Sigmoid colon (tissue), 7 donors: ENCODE data around the gene AXDND1. TPM values are rescaled to one million over a fixed set of nuclear protein-coding genes. Genes with fewer than 3 reads are reported as not detected.

Source experiments
- DNase-seq: peaks from one replicate; pipeline ENCODE4 v3.0.0-alpha.2; 2019
- H3K27ac ChIP-seq, 4 donors: fragments of 200-600 bp; sonication (generic); one replicate each; pipeline ENCODE4 v1.5.1; 2016 to 2019; ENCODE audit warnings: mild to moderate bottlenecking in 1 of 4
- H3K27me3 ChIP-seq, 3 donors: fragments of 200-600 bp; sonication (generic); one replicate each; pipeline ENCODE4 v1.5.1; 2019; ENCODE audit warnings: mild to moderate bottlenecking in 1 of 3
- H3K36me3 ChIP-seq, 4 donors: fragments of 200-600 bp; sonication (generic); one replicate each; pipeline ENCODE4 v1.5.1; 2016 to 2019
- H3K4me1 ChIP-seq, 4 donors: fragments of 200-600 bp; sonication (generic); one replicate each; pipeline ENCODE4 v1.5.1; 2017 to 2019
- H3K4me3 ChIP-seq, 4 donors: fragments of 200-600 bp; sonication (generic); one replicate each; pipeline ENCODE4 v1.5.1; 2017 to 2019; ENCODE audit warnings: mild to moderate bottlenecking in 2 of 4, moderate library complexity in 1 of 4
- H3K9me3 ChIP-seq, 4 donors: fragments of 200-600 bp in 3 of 4; sonication (generic) in 3 of 4; one replicate each; pipeline versions ENCODE4 v1.5.1 to v1.6.1; 2013 to 2019
- EP300 ChIP-seq, 4 donors: sonication (generic); formaldehyde crosslinking; IDR thresholded peaks; one replicate each; pipeline ENCODE4 v1.6.1; 2017; ENCODE audit warnings: antibody characterized with exemption in 4 of 4
- POLR2A ChIP-seq, 2 donors: fragments of 450-650 bp; IDR thresholded peaks; one replicate each; pipeline ENCODE4 v1.6.1; 2016; ENCODE audit warnings: antibody characterized with exemption in 2 of 2, mild to moderate bottlenecking in 2 of 2, moderate library complexity in 2 of 2
- POLR2AphosphoS5 ChIP-seq, 4 donors: sonication (generic); formaldehyde crosslinking; IDR thresholded peaks; one replicate each; pipeline ENCODE4 v1.6.1; 2017; ENCODE audit warnings: antibody characterized with exemption in 4 of 4
- WGBS, 2 donors: extraction: QIAGEN DNeasy Blood & Tissue Kit; methylation state at CpG; one replicate each; pipeline ENCODE4 v1.1.7; 2013; 5-methylcytosine and 5-hydroxymethylcytosine counted together
- intact Hi-C: fragments of 100-400 bp; cut with DNase I; formaldehyde crosslinking; loops from one replicate; pipeline ENCODE4 v1.15.1; 2023
- polyA plus RNA-seq, 3 donors: library from polyadenylated mRNA; stranded (reverse); fragments of 200-250 nt; gene quantifications; one replicate each; pipeline ENCODE4 v1.2.3, GENCODE V29; 2013
- small RNA-seq, 3 donors: library from RNA; depleted of rRNA; stranded (forward); fragments of <200 nt; gene quantifications; one replicate each; pipeline ENCODE3, GENCODE V24; 2016
- total RNA-seq, 4 donors: library from RNA; depleted of rRNA; stranded (reverse); fragments of >200 nt; gene quantifications; one replicate each; pipeline ENCODE4 v1.1.0, GENCODE V29; 2016
- TF ChIP-seq, protein P1 (sequence below), 4 experiments: fragments of 450-650 bp in 3 of 4; fragments of 200-600 bp in 1 of 4; IDR thresholded peaks; one replicate each; pipeline ENCODE4 v1.5.1; 2016 to 2019; ENCODE audit warnings: antibody characterized with exemption in 4 of 4, mild to moderate bottlenecking in 3 of 4, moderate library complexity in 2 of 4
- donor health status: healthy with polysubstance abuse.
- donor health status: Bipolar disorder and iron deficiency.
- donor health status: healthy.

AXDND1 gene
- total and polyA plus RNA-seq, 7 donors = 0.14 to 19.2 (median 2.4) TPM; not detected in 1

DNA sequence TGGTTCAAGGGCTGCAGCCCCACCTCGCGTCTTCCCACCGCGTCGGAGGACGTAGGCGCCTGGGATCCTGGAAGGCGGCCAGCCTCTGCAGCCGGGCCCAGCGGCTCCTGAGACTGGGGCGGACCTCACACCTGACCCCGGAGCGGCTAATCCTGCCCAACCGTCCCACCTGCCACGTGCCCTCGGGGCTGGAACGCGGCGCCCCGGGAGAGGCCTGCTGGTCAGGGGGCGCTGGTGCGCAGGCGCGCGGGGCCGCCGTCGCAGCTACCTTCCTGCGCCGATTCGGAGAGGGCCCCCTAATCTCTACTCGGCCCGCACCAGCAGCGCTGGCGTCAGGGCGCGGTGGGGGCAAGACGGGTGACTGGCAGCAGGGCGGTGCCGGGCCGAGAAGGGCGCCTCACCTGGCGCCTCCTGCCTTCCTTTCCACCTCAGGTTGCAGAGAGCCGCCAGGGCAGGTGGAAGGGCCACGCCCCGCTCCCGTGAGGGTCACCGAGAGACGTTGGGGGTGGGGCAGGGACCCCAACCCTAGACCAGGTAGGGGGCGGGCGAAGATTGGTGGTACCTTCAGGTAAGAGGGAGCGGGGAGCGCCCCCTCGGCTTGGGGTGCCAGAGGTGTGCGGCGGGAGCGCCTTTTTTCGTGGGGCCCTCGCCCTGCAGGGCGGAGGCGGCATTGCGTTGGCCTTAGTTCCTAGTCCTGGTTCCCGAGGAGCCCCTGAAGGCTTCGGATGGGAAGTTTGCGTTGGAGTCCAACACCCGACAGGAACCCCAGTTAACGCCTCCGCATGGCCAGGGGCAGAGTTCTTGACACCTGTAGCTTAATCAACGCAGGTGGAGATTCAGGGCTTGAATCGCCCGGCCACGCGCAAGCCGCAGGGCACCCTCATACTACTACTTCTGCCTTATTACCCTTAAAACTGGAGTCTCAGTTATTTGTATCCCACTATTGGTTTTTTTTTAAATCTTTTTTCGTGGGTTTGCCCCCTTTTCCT lies 226.1 kb downstream of the AXDND1 start, which contains the start of gene TDRD5:
TDRD5 (plus strand) TSS at position 241 of the 989 bp plus-strand sequence. CDS start 784 bp downstream, outside the sequence.
- H3K27ac ChIP-seq = no peak within 1 kb of the TSS
- peaks cover 13 to 33% (median 16%) of the 10 kb centered on the region in 3 donors for H3K27me3 ChIP-seq
- H3K4me1 ChIP-seq = peaks cover 0 to 8% (median 5%) of the 10 kb centered on the region in 4 donors
- DNase-seq = no peak
- no peaks in the 10 kb centered on the region for H3K9me3 ChIP-seq
- H3K36me3 ChIP-seq = no peaks in the 10 kb centered on the region
- no peak for TF ChIP-seq EP300 (IDR thresholded peaks at IDR 0.05)
- 19 to 30% methylated on average over 75 of the region's 75 CpGs for WGBS, 2 donors
- intact Hi-C loops = no loop called here
- peak within 1 kb of the TSS in 3 of 4 donors; percentile 9 to 28 (median 12) for H3K4me3 ChIP-seq

DNA sequence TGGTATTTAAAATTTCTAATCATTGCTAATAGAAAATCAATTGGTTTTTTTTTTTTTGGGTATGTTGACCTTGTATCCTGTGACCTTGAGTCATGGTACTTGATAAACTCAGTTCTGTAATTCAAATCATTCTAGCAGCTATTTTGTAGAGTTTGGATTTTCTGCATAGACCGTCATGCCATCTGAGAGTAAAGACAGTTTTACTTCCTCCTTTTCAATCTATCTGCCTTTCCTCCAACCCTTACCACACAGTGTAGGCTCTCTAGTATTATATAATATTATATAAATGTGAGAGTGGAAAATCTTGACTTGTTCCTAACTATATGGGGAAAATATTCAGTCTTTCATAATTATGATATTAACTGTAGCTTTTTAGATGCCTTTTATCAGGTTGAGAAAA lies 232.9 kb downstream of the AXDND1 start:
- TF ChIP-seq EP300 (IDR thresholded peaks at IDR 0.05) = no peak
- no peak for TF ChIP-seq POLR2AphosphoS5 (IDR thresholded peaks at IDR 0.05)
- no peak for TF ChIP-seq POLR2A (IDR thresholded peaks at IDR 0.05)
- TF ChIP-seq, protein P1, sequence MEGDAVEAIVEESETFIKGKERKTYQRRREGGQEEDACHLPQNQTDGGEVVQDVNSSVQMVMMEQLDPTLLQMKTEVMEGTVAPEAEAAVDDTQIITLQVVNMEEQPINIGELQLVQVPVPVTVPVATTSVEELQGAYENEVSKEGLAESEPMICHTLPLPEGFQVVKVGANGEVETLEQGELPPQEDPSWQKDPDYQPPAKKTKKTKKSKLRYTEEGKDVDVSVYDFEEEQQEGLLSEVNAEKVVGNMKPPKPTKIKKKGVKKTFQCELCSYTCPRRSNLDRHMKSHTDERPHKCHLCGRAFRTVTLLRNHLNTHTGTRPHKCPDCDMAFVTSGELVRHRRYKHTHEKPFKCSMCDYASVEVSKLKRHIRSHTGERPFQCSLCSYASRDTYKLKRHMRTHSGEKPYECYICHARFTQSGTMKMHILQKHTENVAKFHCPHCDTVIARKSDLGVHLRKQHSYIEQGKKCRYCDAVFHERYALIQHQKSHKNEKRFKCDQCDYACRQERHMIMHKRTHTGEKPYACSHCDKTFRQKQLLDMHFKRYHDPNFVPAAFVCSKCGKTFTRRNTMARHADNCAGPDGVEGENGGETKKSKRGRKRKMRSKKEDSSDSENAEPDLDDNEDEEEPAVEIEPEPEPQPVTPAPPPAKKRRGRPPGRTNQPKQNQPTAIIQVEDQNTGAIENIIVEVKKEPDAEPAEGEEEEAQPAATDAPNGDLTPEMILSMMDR (IDR thresholded peaks at IDR 0.05) = no peak
- no peak overlapping the region for H3K27ac ChIP-seq
- peaks cover 0 to 7% (median 0%) of the 10 kb centered on the region in 4 donors for H3K9me3 ChIP-seq
- peaks cover 0 to 7% (median 3%) of the 10 kb centered on the region in 3 donors for H3K27me3 ChIP-seq
- 41 to 78% methylated on average over 1 of the region's 1 CpG for WGBS, 2 donors
- DNase-seq = no peak
- no peaks in the 10 kb centered on the region for H3K36me3 ChIP-seq
- no peak overlapping the region for H3K4me3 ChIP-seq
- intact Hi-C loops = no loop called here
- H3K4me1 ChIP-seq = no peaks in the 10 kb centered on the region

GRCh38 chr1:179599623-179600249 lies 234.0 kb downstream of the AXDND1 start:
- H3K27me3 ChIP-seq = peaks cover 0 to 7% (median 3%) of the 10 kb centered on the region in 3 donors
- intact Hi-C loops = no loop called here
- no peak for DNase-seq
- H3K36me3 ChIP-seq = no peaks in the 10 kb centered on the region
- H3K27ac ChIP-seq = no peak overlapping the region
- no peak overlapping the region for H3K4me3 ChIP-seq
- TF ChIP-seq POLR2AphosphoS5 (IDR thresholded peaks at IDR 0.05) (no peak), POLR2A (IDR thresholded peaks at IDR 0.05) (no peak), EP300 (IDR thresholded peaks at IDR 0.05) (no peak)
- TF ChIP-seq, protein P1 (IDR thresholded peaks at IDR 0.05) = no peak
- H3K4me1 ChIP-seq = no peaks in the 10 kb centered on the region
- peaks cover 0 to 7% (median 0%) of the 10 kb centered on the region in 4 donors for H3K9me3 ChIP-seq

GRCh38 chr1:179601093-179601492 lies 235.3 kb downstream of the AXDND1 start:
- TF ChIP-seq, protein P1 (IDR thresholded peaks at IDR 0.05) = no peak
- no peak for TF ChIP-seq POLR2A (IDR thresholded peaks at IDR 0.05)
- TF ChIP-seq POLR2AphosphoS5 (IDR thresholded peaks at IDR 0.05) = no peak
- no peak for TF ChIP-seq EP300 (IDR thresholded peaks at IDR 0.05)

More at GRCh38 chr1:179601093-179601492, 235.3 kb downstream of the AXDND1 start:
- Histone ChIP-seq H3K27ac (no peak overlapping the region), H3K36me3 (no peaks in the 10 kb centered on the region), H3K9me3 (peaks cover 0 to 7% (median 0%) of the 10 kb centered on the region in 4 donors), H3K4me3 (no peak overlapping the region), H3K27me3 (peaks cover 0 to 7% (median 0%) of the 10 kb centered on the region in 3 donors), H3K4me1 (no peaks in the 10 kb centered on the region)
- WGBS, 2 donors = 90 to 95% methylated on average over 1 of the region's 1 CpG
- no peak for DNase-seq
- intact Hi-C loops = no loop called here

Small RNA genes within 50 kb of the gene (small RNA-seq; reads per million reads assigned to genes)
- gene MEF2AP1 = 0 reads per million in 3 donors
- gene RNU5F-2P = 0 reads per million in 3 donors

Other genes with a start within 250 kb of the AXDND1 start
- gene ABL2, start 136.3 kb upstream of the AXDND1 start, total RNA-seq = 10 to 100 TPM; 10.3 to 32.6 (median 15.0) TPM
- gene ABL2, start 136.3 kb upstream of the AXDND1 start, polyA plus RNA-seq = 1 to 10 TPM; 1.2 to 4.4 (median 1.6) TPM
- gene SOAT1, start 72.2 kb upstream of the AXDND1 start, total RNA-seq = 10 to 100 TPM; 13.2 to 14.7 (median 14.1) TPM
- 1 to 10 TPM; 2.4 to 7.2 (median 2.8) TPM for gene SOAT1, start 72.2 kb upstream of the AXDND1 start, polyA plus RNA-seq
- gene NPHS2, start 210.0 kb downstream of the AXDND1 start, total RNA-seq = not detected
- under 1 TPM in 1 of 3 donors, not detected in 2; 0.46 TPM for gene NPHS2, start 210.0 kb downstream of the AXDND1 start, polyA plus RNA-seq
- not detected for gene TDRD5, start 225.9 kb downstream of the AXDND1 start, total RNA-seq
- gene TDRD5, start 225.9 kb downstream of the AXDND1 start, polyA plus RNA-seq = under 1 TPM; 0.55 to 0.69 (median 0.60) TPM